NB4 (cell line): ENCODE results near the gene RELCH.

Experiments used
- DNase-seq: peaks from one replicate; pipeline ENCODE4 v3.0.0; 2010; ENCODE audit warnings: low read depth
- H3K4me3 ChIP-seq: one replicate; pipeline ENCODE4 v1.5.1; 2011; ENCODE audit warnings: mild to moderate bottlenecking, low read depth, low read length, moderate library complexity
- CTCF ChIP-seq: IDR thresholded peaks from one replicate; pipeline ENCODE4 v1.5.1; 2012; ENCODE audit warnings: low read depth, low read length
- MAX ChIP-seq: IDR thresholded peaks from 2 replicates; pipeline ENCODE4 v1.6.1; 2011; ENCODE audit warnings: low read depth, low read length
- MYC ChIP-seq: IDR thresholded peaks from 2 replicates; pipeline ENCODE4 v1.6.1; 2011; ENCODE audit warnings: low read depth, low read length
- POLR2A ChIP-seq: IDR thresholded peaks from 2 replicates; pipeline ENCODE4 v1.6.1; 2011; ENCODE audit warnings: mild to moderate bottlenecking; ENCODE audit not compliant: insufficient read length; ENCODE audit errors: extremely low read depth

The RELCH gene

GRCh38 chr18:62186499-62186773 lies 619 bp upstream of the RELCH start:
- no peak for DNase-seq
- no peak for TF ChIP-seq CTCF
- peak; percentile 57; the same call in 1 of the 2 replicates for TF ChIP-seq MYC
- peak; percentile 33; the same call in 1 of the 2 replicates for TF ChIP-seq MAX
- no peak for TF ChIP-seq POLR2A
- peak overlapping the region; percentile 73 for H3K4me3 ChIP-seq

GRCh38 chr18:62187543-62188510 lies 772 bp downstream of the RELCH start:
- DNase-seq, result peak; percentile 72
- no peak for TF ChIP-seq POLR2A
- no peak for TF ChIP-seq MAX
- no peak for TF ChIP-seq MYC
- TF ChIP-seq CTCF, result peak; percentile 9
- peak overlapping the region; percentile 80 for H3K4me3 ChIP-seq

GRCh38 chr18:62189208-62189607 lies 2.2 kb downstream of the RELCH start:
- no peak for DNase-seq
- H3K4me3 ChIP-seq, result peak overlapping the region; percentile 80
- TF ChIP-seq POLR2A, result no peak
- no peak for TF ChIP-seq MAX
- no peak for TF ChIP-seq CTCF
- TF ChIP-seq MYC, result no peak

- no peak overlapping the region for H3K4me3 ChIP-seq
- no peak for DNase-seq
- no peak for TF ChIP-seq MAX
- peak; percentile 27 for TF ChIP-seq CTCF
- no peak for TF ChIP-seq POLR2A
Observed at GRCh38 chr18:62196079-62196478, 9.0 kb downstream of the RELCH start.

GRCh38 chr18:62196980-62197379 lies 9.9 kb downstream of the RELCH start:
- H3K4me3 ChIP-seq, result no peak overlapping the region
- no peak for DNase-seq
- TF ChIP-seq MYC (no peak), MAX (no peak), CTCF (no peak), POLR2A (no peak)
